Prostate gland (tissue), 2 donors: ENCODE data around the gene SERPINE2. TPM values are rescaled to one million over a fixed set of nuclear protein-coding genes. Genes with fewer than 3 reads are reported as not detected.

Experiments used
- DNase-seq: peaks from one replicate; pipeline ENCODE4 v3.0.0-alpha.2; 2019; ENCODE audit warnings: low spot score
- H3K27ac ChIP-seq, 2 donors: fragments of 200-600 bp; sonication (generic); 2 replicates each; pipeline ENCODE4 v1.5.1; 2017 to 2019
- H3K27me3 ChIP-seq: fragments of 200-600 bp; sonication (generic); replicated peaks from 2 replicates; pipeline ENCODE4 v1.5.1; 2019; ENCODE audit not compliant: insufficient read depth
- H3K36me3 ChIP-seq, 2 donors: fragments of 200-600 bp; sonication (generic); 1 replicate in 1 of 2; 2 replicates in 1 of 2; pipeline versions ENCODE4 v1.5.1 to v1.8.1; 2017 to 2019
- H3K4me1 ChIP-seq: fragments of 200-600 bp; sonication (generic); replicated peaks from 2 replicates; pipeline ENCODE4 v1.5.1; 2019
- H3K4me3 ChIP-seq, 2 donors: fragments of 200-600 bp; sonication (generic); 2 replicates each; pipeline ENCODE4 v1.5.1; 2017 to 2019
- H3K9me3 ChIP-seq: fragments of 200-600 bp; sonication (generic); 2 replicates; pipeline ENCODE4 v1.5.1; 2017
- POLR2A ChIP-seq: fragments of 450-650 bp; IDR thresholded peaks from one replicate; pipeline ENCODE4 v1.6.1; 2016; ENCODE audit warnings: antibody characterized with exemption, mild to moderate bottlenecking
- POLR2AphosphoS5 ChIP-seq: sonication (generic); formaldehyde crosslinking; IDR thresholded peaks from one replicate; pipeline ENCODE4 v1.6.1; 2017; ENCODE audit warnings: antibody characterized with exemption
- WGBS: methylation state at CpG from one replicate; pipeline ENCODE4 v1.1.5; 2018; 5-methylcytosine and 5-hydroxymethylcytosine counted together
- intact Hi-C: fragments of 100-400 bp; cut with DNase I; formaldehyde crosslinking; loops from one replicate; pipeline ENCODE4 v1.14.2; 2022
- total RNA-seq, 2 donors: library from RNA; depleted of rRNA; stranded (reverse); fragments of >200 nt; gene quantifications; one replicate each; pipeline ENCODE4 v1.1.0, GENCODE V29; 2016
- TF ChIP-seq, protein P1 (sequence below), 4 experiments: fragments of 200-600 bp in 2 of 4; fragments of 450-650 bp in 2 of 4; sonication (generic) in 2 of 4; IDR thresholded peaks; 1 replicate in 3 of 4; 2 replicates in 1 of 4; pipeline ENCODE4 v1.5.1; 2016 to 2019; ENCODE audit warnings: antibody characterized with exemption in 4 of 4, mild to moderate bottlenecking in 2 of 4, moderate library complexity in 2 of 4

SERPINE2 gene
- total RNA-seq, 2 donors from 2014 or later: 2.4 to 158 TPM

GRCh38 chr2:224032283-224032682 lies 6.8 kb downstream of the SERPINE2 start:
- DNase-seq: no peak
- no peaks in the 10 kb centered on the region for H3K4me1 ChIP-seq
- H3K27me3 ChIP-seq: no peaks in the 10 kb centered on the region
- H3K36me3 ChIP-seq: no peaks in the 10 kb centered on the region
- no peak overlapping the region for H3K4me3 ChIP-seq
- WGBS: 79% methylated on average over 4 of the region's 4 CpGs
- intact Hi-C loops: no loop called here
- H3K9me3 ChIP-seq: no peaks in the 10 kb centered on the region
- H3K27ac ChIP-seq: no peak overlapping the region
- TF ChIP-seq POLR2AphosphoS5 (no peak), POLR2A (no peak)
- TF ChIP-seq, protein P1, sequence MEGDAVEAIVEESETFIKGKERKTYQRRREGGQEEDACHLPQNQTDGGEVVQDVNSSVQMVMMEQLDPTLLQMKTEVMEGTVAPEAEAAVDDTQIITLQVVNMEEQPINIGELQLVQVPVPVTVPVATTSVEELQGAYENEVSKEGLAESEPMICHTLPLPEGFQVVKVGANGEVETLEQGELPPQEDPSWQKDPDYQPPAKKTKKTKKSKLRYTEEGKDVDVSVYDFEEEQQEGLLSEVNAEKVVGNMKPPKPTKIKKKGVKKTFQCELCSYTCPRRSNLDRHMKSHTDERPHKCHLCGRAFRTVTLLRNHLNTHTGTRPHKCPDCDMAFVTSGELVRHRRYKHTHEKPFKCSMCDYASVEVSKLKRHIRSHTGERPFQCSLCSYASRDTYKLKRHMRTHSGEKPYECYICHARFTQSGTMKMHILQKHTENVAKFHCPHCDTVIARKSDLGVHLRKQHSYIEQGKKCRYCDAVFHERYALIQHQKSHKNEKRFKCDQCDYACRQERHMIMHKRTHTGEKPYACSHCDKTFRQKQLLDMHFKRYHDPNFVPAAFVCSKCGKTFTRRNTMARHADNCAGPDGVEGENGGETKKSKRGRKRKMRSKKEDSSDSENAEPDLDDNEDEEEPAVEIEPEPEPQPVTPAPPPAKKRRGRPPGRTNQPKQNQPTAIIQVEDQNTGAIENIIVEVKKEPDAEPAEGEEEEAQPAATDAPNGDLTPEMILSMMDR (IDR thresholded peaks at IDR 0.05): no peak

DNA sequence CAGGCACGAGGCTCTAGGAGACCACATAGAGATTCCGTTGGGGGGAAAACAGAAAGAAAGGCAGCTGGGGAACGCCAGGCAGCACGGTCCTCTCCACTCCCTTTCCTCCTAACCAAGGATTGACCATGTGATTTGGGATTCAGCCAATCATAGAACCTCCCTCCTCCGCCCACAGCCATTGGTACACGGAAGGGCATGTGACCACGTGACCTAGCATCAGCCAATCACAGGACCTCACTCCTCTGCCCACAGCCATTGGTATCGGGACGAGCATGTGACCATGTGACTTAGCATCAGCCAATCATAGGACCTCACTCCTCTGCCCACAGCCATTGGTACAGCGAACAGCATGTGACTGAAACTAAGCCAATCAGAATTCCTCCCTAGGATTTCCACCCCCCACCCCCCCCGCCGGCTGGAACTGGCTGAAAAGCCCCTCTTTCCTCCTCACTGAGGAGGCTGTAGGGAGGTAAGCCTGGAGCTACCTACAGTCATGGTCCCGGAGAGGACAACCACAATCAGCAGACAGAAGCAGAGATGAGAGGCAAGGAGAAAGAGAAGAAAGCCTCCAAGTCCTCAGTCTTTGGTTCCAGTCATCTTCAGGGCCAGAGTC lies 7.6 kb downstream of the SERPINE2 start:
- intact Hi-C loops: no loop called here

DNA sequence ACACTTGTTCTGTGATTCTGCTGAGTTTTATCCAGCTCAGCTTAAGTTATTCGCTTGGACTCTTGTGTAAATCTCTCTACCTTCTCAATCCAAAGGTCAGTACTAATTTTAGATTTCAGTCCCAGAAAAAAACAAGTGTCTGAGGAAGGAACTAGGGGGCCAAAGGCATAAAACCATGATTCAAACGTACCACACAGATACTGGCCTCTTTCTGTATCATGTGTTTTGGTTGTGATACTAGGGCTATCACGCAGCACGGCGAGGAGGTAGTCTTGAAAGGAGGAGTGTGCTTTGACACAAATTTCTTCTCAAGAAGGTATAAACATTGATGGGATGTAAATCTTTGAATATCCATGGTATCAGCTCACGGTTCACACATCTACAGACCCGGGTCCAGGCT lies 8.3 kb downstream of the SERPINE2 start:
- 94% methylated on average over 7 of the region's 7 CpGs for WGBS
- H3K27me3 ChIP-seq: no peaks in the 10 kb centered on the region
- H3K4me3 ChIP-seq: no peak overlapping the region
- no peaks in the 10 kb centered on the region for H3K4me1 ChIP-seq
- no peak overlapping the region for H3K27ac ChIP-seq
- no peaks in the 10 kb centered on the region for H3K9me3 ChIP-seq
- no peaks in the 10 kb centered on the region for H3K36me3 ChIP-seq
- intact Hi-C loops: no loop called here
- TF ChIP-seq, protein P1 (IDR thresholded peaks at IDR 0.05): no peak
- TF ChIP-seq POLR2A (no peak), POLR2AphosphoS5 (no peak)
- no peak for DNase-seq

More for the DNA sequence above, 7.6 kb downstream of the SERPINE2 start:
- WGBS: 88% methylated on average over 13 of the region's 13 CpGs
- Histone ChIP-seq H3K27ac (no peak overlapping the region), H3K9me3 (no peaks in the 10 kb centered on the region), H3K4me3 (no peak overlapping the region), H3K27me3 (no peaks in the 10 kb centered on the region), H3K4me1 (no peaks in the 10 kb centered on the region), H3K36me3 (no peaks in the 10 kb centered on the region)
- TF ChIP-seq, protein P1 (IDR thresholded peaks at IDR 0.05): no peak
- TF ChIP-seq POLR2A (no peak), POLR2AphosphoS5 (no peak)
- DNase-seq: no peak

DNA sequence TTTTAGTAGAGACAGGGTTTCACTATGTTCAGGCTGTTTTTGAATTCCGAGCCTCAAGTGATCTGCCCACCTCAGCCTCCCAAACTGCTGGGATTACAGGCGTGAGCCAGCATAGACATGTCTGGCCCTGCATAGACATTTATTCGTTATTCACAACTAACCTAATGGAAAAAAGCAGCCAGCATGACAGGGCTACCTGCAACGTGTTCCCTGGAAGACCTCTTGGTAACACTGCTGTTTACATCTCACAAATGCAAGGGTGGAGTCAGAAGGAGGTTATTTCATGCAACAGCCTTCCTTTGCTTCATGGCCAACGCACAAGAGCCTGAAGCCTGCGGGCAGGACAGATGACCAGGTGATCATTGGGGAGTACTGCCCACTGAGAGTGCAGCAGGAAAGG lies 9.2 kb downstream of the SERPINE2 start:
- no peak overlapping the region for H3K4me3 ChIP-seq
- 51% methylated on average over 6 of the region's 6 CpGs for WGBS
- no peaks in the 10 kb centered on the region for H3K9me3 ChIP-seq
- no peak overlapping the region for H3K27ac ChIP-seq
- H3K36me3 ChIP-seq: no peaks in the 10 kb centered on the region
- no peaks in the 10 kb centered on the region for H3K4me1 ChIP-seq
- DNase-seq: no peak
- TF ChIP-seq POLR2A (no peak), POLR2AphosphoS5 (no peak)
- TF ChIP-seq, protein P1 (IDR thresholded peaks at IDR 0.05): no peak
- no peaks in the 10 kb centered on the region for H3K27me3 ChIP-seq
- intact Hi-C loops: no loop called here

- Histone ChIP-seq H3K4me3 (no peak overlapping the region), H3K27me3 (no peaks in the 10 kb centered on the region), H3K27ac (no peak overlapping the region), H3K4me1 (no peaks in the 10 kb centered on the region), H3K36me3 (no peaks in the 10 kb centered on the region), H3K9me3 (no peaks in the 10 kb centered on the region)
- TF ChIP-seq POLR2AphosphoS5 (no peak), POLR2A (no peak)
- TF ChIP-seq, protein P1 (IDR thresholded peaks at IDR 0.05): no peak
- DNase-seq: no peak
- 84% methylated on average over 5 of the region's 5 CpGs for WGBS
- intact Hi-C loops: no loop called here
Observed at GRCh38 chr2:224027931-224028330, 11.2 kb downstream of the SERPINE2 start.
